KOPT-K1 (cell line): Measurements from ENCODE around the gene LHX4.

Experiments used
- H3K27ac ChIP-seq: fragments of 200-600 bp; sonication (generic); 2 replicates; pipeline ENCODE4 v1.5.1; 2016; ENCODE audit warnings: antibody characterized with exemption, mild to moderate bottlenecking, low read depth, low read length; ENCODE audit not compliant: poor library complexity, severe bottlenecking
- H3K36me3 ChIP-seq: fragments of 200-600 bp; sonication (generic); 2 replicates; pipeline ENCODE4 v1.5.1; 2017; ENCODE audit warnings: antibody characterized with exemption, mild to moderate bottlenecking, low read length, moderate library complexity; ENCODE audit not compliant: insufficient read depth
- H3K9me3 ChIP-seq: fragments of 200-600 bp; sonication (generic); 2 replicates; pipeline ENCODE4 v1.5.1; 2017; ENCODE audit warnings: antibody characterized with exemption, low read length, mild to moderate bottlenecking; ENCODE audit not compliant: insufficient read depth, poor library complexity, severe bottlenecking

The LHX4 gene

GRCh38 chr1:180210008-180210620 lies 19.9 kb upstream of the LHX4 start:
- Histone ChIP-seq H3K9me3 (no peaks in the 10 kb centered on the region), H3K27ac (no peak overlapping the region), H3K36me3 (no peaks in the 10 kb centered on the region)

- Histone ChIP-seq H3K9me3 (no peaks in the 10 kb centered on the region), H3K36me3 (no peaks in the 10 kb centered on the region), H3K27ac (no peak overlapping the region)
These were observed 18.8 kb upstream of the LHX4 start for GRCh38 chr1:180211156-180211859.

- no peaks in the 10 kb centered on the region for H3K36me3 ChIP-seq
- H3K9me3 ChIP-seq = no peaks in the 10 kb centered on the region
- no peak overlapping the region for H3K27ac ChIP-seq
These were observed 18.2 kb upstream of the LHX4 start for GRCh38 chr1:180211860-180212229.

- no peaks in the 10 kb centered on the region for H3K9me3 ChIP-seq
- H3K36me3 ChIP-seq = no peaks in the 10 kb centered on the region
- H3K27ac ChIP-seq = no peak overlapping the region
These were observed 16.5 kb upstream of the LHX4 start for GRCh38 chr1:180213401-180214170.

GRCh38 chr1:180215856-180216625 lies 14.0 kb upstream of the LHX4 start:
- no peaks in the 10 kb centered on the region for H3K9me3 ChIP-seq
- H3K27ac ChIP-seq = no peak overlapping the region
- no peaks in the 10 kb centered on the region for H3K36me3 ChIP-seq

- no peaks in the 10 kb centered on the region for H3K9me3 ChIP-seq
- H3K27ac ChIP-seq = no peak overlapping the region
- H3K36me3 ChIP-seq = no peaks in the 10 kb centered on the region
These were observed 13.1 kb upstream of the LHX4 start for GRCh38 chr1:180217006-180217405.

- H3K9me3 ChIP-seq = no peaks in the 10 kb centered on the region
- H3K36me3 ChIP-seq = no peaks in the 10 kb centered on the region
- H3K27ac ChIP-seq = no peak overlapping the region
These were observed 11.0 kb upstream of the LHX4 start for GRCh38 chr1:180218806-180219765.

GRCh38 chr1:180219776-180220175 lies 10.3 kb upstream of the LHX4 start:
- Histone ChIP-seq H3K9me3 (no peaks in the 10 kb centered on the region), H3K27ac (no peak overlapping the region), H3K36me3 (no peaks in the 10 kb centered on the region)

GRCh38 chr1:180221462-180221861 lies 8.6 kb upstream of the LHX4 start:
- Histone ChIP-seq H3K9me3 (no peaks in the 10 kb centered on the region), H3K27ac (no peak overlapping the region), H3K36me3 (no peaks in the 10 kb centered on the region)

- Histone ChIP-seq H3K9me3 (no peaks in the 10 kb centered on the region), H3K27ac (no peak overlapping the region), H3K36me3 (no peaks in the 10 kb centered on the region)
These were observed 5.2 kb upstream of the LHX4 start for GRCh38 chr1:180224902-180225301.

- Histone ChIP-seq H3K9me3 (no peaks in the 10 kb centered on the region), H3K36me3 (no peaks in the 10 kb centered on the region), H3K27ac (no peak overlapping the region)
These were observed 4.7 kb upstream of the LHX4 start for GRCh38 chr1:180225403-180225802.

GRCh38 chr1:180227861-180228647 lies 2.0 kb upstream of the LHX4 start:
- Histone ChIP-seq H3K9me3 (peaks cover 3% of the 10 kb centered on the region), H3K27ac (no peak overlapping the region), H3K36me3 (no peaks in the 10 kb centered on the region)

GRCh38 chr1:180228648-180229482 lies 1.2 kb upstream of the LHX4 start:
- Histone ChIP-seq H3K36me3 (no peaks in the 10 kb centered on the region), H3K27ac (no peak overlapping the region), H3K9me3 (peaks cover 11% of the 10 kb centered on the region)
